Stimulated activated CD8-positive, alpha-beta memory T cell treated with anti-CD3 and anti-CD28 coated beads, Interleukin-12 subunit alpha, Interleukin-12 subunit beta, amount 100 ng/mL, for 24 hours (primary cell): ENCODE results near the gene KLC3.
"Not testable (repeated sequence)": the region's sequence is repeated elsewhere in the genome, so short reads cannot be mapped to it uniquely, and the experiment has no call there.

Experiments
- DNase-seq: peaks from one replicate; pipeline ENCODE4 v3.0.0-alpha.2; 2020; ENCODE audit errors: extremely low read depth

KLC3 gene

DNA sequence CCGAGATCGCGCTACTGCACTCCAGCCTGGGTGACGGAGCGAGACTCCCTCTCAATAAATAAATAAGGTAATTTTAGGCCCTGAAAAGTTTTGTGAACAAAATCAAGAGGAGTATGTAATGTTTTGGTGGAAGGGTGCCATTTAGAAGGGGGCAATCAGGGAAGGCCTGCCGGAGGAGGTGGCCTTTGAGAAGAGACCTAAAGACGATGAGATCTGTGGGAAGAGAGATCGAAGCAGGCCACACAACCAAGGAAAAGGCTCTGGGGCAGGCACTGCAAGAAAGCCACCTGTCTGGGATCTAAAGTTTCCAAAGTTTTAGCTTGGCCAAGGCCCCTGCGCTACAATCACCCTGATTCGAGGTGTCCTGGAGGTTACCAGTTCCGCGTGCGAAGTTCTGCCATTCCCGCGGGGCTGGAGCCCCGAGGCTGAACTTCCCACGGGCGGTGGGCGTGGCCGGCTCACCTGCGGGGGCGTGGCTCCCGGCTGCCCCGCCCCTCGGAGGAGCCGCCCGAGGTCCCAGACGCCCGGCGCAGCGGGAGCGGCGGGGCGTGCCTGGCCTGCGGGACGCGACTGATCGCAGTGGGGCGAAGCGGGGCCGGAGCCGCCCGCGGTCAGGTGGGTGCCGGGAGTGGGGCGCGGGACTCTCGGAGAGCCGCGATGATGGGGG, at the start of gene KLC3:
KLC3 (plus strand) TSS at position 519 of the 667 bp plus-strand sequence. CDS start 4,792 bp downstream, outside the sequence.
- no peak for DNase-seq

DNA sequence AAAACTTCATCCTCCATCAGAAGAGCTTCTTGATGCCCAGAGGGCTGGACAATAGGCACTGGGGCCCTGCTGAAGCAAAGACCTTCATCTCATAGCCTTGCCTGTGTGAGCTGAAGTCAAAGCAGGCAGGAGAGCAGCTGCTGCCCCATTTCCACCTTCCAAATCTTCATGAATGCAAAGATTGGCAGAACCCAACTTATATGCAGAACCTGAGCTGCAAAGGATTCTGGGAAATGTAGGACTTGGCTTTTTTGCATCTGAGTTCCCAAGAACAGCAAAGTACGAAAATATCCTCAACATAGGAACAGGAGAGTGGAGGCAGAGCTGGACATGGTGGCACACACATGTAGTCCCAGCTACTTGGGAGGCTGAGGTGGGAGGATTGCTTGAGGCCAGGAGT, 48.7 kb upstream of the KLC3 start:
- DNase-seq = no peak

DNA sequence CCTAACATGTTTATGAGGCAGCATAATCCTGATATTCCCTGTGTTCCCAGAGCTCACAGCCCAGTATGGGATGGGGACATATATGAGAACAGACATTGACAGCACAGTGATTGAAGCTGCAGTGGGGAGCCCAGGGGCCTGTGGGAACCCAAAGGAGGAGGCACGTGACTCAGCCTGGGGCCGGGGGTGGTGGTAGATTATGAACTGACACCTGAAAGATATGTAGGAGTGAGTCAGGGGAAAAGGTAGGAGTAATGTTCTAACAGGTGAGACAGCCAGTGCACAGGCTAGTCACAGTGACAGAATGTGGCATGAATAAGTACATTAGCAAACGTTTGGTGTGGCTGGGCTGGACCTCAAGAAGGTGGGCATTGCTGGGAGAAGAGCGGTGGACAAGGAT, 46.9 kb upstream of the KLC3 start:
- DNase-seq = no peak

DNA sequence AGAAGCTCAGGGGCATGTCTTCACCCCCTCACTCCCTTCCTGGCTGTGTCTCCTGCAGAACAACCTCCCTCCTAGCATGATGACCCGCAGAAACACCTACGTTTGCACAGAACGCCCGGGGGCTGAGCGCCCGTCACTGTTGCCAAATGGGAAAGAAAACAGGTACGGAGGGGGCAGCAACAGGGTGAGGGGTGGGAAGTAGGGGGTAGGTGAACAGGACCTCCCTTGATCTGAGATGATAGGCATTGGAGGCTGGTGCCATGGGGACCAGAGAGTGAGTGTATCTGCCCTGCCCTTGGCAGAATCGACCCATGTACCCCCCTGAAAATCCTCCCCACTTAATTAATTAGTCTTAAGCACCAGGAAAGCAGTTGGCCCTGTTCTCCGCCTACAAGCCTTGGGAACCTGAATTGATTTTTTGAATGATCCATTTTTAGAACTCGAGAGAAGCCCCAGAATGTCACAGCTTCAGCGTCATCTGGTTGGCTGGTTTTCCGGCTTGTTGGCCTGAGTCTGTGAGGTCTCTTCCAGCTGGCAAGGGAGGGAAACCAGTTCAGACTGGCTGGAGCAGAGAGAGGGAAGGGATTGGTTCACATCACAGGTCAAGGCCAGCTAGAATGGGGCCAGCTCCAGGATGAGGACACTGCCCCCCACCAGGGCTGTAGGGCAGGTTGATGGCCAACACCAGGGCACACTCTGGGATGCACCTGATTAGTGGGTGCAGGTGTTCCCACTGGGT, 46.1 kb upstream of the KLC3 start:
- no peak for DNase-seq

DNA sequence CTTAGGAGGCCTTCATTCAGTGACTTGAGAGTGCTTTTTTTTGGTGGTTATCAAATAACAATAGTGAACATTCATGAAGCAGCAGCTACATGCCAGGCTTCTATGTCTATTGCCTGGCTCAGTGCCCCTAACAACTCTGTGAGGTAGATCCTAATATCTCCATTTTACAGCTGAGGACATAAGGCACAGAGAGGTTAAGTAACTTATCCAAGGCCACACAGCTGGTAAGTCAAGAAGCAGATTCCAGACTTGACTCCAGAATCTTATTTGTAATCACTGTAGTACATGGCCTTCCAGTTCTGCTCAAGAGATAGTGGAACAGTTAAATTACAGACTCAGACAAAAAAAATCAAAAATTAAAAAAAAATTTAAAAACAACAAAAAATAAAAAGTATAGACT, 44.7 kb upstream of the KLC3 start:
- no peak for DNase-seq

DNA sequence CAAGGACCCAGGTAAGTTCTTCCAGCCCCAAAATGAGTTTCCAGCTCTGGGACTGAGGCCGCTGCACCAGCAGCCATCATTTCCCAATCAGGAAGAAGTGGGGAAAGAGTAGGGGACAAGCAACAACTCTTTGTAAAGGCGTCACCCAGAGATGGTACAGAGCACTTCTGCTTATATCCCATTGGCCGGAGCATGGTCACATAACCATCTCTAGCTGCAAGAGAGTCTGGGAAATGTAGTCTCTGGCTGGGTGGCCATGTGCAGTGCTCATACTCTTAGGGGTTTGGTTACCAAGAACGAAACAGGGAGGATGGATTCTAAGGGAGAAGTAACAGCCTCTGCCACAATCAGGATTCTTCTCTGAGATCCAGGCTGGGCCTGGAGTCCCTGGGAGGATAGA, 44.2 kb upstream of the KLC3 start:
- no peak for DNase-seq

DNA sequence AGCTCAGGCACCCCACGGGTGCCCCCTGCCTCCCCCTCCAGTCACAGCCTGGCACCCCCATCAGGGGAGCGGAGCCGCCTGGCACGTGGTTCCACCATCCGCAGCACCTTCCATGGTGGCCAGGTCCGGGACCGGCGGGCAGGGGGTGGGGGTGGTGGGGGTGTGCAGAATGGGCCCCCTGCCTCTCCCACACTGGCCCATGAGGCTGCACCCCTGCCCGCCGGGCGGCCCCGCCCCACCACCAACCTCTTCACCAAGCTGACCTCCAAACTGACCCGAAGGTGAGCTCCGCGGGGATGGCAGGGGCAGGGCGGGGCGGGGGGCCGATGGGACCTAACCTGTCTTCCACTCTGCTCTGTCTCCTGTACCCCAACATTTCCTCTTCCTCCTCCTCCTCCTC, 42.9 kb upstream of the KLC3 start:
- no peak for DNase-seq

DNA sequence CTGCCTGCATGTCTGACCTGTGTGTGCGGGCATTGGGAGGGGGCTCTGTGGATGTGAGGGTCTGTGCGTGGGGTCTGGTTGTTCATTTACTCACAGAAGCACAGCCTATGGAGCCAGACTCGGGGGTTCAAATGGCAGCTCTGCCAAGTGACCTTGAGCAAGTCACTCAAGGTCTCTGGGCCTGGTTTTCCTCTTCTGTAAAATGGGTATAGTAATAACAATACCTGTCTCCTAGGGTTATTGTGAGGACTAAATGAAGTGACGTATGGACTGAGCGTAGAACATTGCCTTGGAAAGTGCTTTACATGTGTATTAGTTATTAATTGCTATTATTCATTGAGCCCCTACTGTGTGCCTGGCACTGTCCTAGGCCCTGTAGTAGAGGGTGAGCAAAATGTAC, 42.3 kb upstream of the KLC3 start:
- no peak for DNase-seq

DNA sequence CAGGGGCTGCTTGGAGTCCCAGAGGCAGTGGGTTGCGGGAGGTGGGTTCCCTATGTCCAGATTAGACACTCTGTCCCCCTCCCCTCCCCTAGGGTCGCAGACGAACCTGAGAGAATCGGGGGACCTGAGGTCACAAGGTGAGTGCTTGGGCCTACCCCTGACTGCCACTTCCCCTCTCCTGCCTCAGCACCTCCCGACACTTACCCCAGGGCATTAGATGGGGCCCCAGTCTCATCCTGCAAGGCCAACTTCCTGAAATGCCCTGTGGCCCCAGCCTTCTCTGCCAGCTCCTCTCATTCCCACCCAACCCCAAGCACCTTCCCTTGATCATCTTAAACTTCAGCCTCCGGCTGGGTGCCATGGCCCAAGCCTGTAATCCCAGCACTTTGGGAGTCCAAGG, 40.8 kb upstream of the KLC3 start:
- DNase-seq = no peak

DNA sequence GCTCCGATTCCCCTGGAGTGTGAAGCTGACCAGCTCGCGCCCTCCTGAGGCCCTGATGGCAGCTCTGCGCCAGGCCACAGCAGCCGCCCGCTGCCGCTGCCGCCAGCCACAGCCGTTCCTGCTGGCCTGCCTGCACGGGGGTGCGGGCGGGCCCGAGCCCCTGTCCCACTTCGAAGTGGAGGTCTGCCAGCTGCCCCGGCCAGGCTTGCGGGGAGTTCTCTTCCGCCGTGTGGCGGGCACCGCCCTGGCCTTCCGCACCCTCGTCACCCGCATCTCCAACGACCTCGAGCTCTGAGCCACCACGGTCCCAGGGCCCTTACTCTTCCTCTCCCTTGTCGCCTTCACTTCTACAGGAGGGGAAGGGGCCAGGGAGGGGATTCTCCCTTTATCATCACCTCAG, 38.1 kb upstream of the KLC3 start:
- DNase-seq = no peak

DNA sequence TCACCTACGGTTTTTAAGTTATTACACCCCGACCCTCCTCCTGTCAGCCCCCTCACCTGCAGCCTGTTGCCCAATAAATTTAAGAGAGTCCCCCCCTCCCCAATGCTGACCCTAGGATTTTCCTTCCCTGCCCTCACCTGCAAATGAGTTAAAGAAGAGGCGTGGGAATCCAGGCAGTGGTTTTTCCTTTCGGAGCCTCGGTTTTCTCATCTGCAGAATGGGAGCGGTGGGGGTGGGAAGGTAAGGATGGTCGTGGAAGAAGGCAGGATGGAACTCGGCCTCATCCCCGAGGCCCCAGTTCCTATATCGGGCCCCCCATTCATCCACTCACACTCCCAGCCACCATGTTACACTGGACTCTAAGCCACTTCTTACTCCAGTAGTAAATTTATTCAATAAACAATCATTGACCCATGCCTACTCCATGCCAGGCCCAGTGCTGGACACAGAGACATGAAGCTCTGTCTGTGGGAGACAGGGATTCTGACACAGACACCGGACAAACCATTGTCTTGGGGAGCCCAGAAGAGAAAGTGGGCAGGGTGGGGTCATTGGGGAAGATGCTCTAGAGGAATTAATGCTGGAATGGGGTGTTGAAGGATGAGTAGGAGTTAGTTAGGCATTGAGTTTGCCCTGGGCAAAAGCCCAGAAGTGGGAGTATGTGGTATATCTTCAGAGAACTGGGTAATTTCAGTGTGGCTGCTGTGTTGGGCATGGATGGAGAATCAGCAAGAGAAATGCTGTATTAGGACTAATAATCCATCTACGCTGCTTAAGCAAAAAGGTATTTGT, 37.1 kb upstream of the KLC3 start:
- DNase-seq = no peak

DNA sequence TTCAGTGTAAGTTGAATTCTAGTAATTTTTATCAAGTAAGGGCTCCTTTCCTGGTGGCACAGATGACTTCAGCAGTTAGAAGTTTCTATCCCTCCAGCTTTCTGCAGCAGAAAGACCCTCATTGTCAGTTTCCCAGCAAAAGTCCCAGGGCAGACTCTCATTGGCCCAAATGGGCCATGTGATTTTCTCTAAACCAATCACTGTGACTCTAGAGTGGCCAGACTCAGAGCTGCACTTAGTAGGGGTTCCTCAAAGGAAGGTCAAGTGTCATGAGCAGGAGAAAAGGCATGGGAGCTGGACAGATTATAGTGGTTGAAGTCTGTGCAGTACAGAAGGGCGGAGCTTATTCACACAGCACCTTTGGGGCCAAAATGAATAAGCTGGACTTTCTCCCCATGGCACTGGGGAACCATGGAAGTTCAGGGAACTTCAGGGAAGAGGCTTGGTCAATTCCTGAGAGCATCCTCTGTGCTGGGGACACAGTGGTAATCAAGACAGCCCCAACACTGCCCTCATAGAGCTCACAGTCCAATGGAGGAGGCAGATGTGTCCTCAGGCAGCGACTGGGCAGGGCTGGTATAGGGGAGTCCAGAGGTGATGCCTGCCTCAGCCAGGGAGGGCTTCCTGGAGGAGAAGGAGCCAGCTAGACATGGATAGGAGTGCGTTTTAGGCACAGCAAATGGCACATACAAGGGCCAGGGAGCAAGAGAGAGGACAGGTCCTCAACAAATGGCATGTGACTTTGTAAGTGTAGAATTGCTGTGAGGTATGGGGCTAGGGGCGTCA, 36.2 kb upstream of the KLC3 start:
- no peak for DNase-seq

DNA sequence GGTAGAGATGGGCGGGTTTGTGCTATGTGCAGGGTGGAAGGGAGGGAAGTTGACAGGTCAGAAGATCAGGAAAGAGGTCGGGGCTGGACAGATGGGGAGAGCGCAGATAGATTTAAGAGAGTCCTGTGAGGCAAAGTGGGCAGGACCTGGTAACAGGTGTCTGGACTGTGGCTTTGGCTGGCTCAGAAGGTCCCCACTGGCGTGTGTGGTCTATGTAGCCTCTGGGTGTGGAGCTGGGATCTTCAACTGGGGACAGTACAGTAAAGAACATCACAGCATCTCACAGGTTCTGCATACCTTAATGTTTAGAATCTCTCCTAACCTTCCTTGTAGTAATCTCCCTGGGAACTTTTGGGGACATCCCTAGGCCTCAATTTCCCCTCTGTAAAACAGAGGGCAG, 35.5 kb upstream of the KLC3 start:
- no peak for DNase-seq

DNA sequence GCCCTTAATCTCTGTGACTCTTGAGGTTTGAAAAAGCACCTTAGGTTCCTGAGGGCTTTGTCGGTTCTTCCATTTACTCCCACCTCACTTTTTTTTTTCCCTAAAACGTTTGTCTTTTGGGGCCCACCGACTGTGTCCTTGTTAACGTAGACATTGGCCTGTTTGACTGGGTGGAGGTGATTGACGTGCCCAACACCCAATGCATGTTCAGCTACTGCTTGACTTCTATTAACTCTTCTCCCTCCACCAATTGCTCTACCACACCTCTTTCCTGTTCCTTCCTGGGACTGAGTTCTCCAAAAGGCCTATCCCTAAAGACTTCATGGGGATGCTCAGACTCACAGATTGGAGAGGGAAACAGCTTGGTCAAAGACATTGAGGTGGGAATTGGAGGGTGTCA, 35.1 kb upstream of the KLC3 start:
- no peak for DNase-seq

DNA sequence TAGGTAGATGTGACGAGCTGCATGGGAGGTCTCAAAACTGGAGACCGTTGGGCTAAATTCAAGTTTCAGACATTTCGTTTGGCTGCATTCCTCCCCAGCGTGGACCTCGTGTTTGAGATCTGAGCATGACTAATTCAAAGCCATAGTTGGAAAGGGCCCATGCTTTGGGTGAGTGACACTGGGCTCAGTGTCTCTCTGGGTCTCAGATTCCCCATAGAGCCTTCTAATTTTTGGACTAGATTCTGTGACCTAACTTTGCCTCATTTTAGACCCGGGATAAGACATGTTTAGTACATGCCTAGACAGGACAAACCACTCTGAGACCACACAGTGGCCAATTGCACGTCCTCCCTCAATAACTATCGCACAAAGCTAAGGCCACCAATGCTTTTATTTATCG, 34.5 kb upstream of the KLC3 start:
- DNase-seq = no peak

DNA sequence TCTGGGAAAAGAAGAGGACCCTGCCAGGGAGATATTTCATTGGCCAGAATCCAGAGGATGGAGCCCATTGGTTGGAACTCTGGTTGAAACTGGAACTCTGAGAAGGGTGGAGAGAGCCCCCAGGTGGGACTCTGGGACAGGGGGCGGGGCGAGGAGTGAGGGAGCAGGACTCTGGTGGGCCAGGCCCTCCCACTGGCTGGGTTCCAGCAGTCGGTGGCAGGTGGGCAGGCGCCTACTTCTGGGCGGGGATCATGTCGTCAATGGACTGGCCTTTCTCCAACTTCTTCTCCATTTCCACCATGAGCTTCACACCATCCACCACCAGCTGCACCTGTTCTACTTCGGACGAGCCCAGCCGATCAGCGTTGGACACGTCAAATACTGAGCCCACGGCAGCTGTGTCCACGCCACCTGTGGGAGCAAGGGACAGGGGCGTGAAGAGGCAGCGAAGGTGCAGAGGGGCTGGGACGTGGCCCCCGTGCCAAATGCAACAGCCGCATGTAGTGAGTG, 34.0 kb upstream of the KLC3 start:
- DNase-seq = no peak

DNA sequence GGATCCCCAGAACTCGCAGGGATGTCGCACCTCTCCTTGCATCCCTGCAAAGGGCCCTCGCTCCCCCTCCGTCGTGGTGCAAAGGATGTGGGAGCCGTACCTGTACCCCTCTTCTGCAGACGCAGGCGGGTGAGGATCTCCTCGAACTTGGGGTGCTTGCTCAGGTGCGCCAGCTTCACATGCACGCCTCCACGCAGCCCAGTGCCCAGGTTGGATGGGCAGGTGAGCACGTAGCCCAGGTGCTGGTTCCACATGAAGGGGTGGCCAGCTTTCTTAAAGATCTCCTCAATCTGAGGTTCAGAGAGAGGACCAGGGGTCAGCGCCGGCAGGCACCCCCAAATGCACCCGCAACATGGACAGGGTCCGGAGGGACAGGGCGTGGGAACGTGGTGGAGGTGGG, 33.2 kb upstream of the KLC3 start:
- no peak for DNase-seq

DNA sequence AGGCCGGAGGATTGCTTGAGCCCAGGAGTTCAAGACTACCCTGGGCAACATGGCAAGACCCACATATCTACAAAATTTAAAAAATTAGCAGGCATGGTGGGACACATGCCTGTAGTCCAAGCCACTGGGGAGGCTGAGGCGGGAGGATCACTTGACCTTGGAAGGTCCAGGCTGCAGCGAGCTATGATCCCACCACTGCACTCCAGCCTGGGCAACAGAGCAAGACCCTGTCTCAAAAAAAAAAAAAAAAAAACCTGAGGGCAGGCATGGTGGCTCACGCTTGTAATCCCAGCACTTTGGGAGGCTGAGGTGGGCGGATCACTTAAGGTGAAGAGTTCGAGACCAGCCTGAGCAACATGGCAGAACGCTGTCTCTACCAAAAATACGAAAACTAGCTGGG, 31.2 kb upstream of the KLC3 start:
- DNase-seq = not testable (repeated sequence)

DNA sequence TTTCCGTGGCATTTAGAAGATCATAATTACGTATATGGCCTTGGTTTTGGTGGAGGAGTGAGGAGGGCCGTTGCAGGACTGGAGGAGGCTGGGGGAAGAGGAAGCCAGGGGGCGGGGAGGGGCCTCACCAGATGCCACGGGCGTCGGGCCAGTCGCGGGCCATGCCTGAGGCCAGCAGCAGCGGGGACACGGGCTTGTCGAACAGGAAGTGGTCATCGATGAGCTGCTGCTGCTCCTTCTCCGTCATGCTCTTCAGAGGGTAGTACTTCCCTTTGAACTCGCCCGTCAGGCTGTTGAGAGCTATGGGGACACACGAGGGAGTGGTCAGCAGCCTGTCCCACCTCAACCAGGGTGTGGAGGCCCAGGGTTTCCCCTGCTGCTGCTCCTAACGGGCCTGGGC, 28.9 kb upstream of the KLC3 start:
- DNase-seq = no peak

DNA sequence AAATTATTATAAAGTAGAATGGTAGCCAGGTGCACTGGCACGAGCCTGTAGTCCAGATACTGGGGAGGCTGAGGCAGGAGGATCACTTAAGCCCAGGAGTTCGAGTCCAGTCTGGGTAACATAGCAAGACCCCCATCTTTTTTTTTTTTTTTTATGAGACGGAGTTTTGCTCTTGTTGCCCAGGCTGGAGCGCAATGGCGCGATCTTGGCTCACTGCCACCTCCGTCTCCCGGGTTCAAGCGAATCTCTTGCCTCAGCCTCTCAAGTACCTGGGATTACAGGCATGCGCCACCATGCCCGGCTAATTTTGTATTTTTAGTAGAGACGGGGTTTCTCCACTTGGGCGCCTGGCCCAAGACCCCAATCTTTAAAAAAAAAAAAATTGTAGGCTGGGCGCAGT, 28.3 kb upstream of the KLC3 start:
- not testable (repeated sequence) for DNase-seq

DNA sequence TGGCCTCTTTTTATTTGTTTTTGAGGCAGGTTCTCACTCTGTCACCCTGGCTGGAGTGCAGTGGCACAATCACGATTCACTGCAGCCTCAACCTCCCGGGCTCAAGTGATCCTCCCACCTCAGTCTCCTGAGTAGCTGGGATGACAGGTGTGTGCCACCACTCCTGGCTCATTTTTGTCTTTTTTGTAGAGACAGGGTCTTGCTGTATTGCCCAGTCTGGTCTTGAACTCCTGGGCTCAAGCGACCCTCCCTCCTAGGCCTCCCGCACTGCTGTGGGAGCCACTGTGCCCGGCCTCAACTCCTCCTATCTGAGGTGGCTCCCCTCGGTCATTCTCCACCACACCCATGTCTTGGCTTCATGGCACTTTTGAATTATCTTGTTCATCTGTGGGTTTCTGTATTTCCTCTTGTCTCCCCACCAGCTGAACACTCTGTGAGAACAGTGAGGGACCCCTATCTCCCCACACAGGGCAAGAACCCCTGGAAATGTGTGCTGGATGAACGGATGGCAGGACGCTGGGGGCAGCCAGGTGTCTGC, 25.8 kb upstream of the KLC3 start:
- DNase-seq = no peak

DNA sequence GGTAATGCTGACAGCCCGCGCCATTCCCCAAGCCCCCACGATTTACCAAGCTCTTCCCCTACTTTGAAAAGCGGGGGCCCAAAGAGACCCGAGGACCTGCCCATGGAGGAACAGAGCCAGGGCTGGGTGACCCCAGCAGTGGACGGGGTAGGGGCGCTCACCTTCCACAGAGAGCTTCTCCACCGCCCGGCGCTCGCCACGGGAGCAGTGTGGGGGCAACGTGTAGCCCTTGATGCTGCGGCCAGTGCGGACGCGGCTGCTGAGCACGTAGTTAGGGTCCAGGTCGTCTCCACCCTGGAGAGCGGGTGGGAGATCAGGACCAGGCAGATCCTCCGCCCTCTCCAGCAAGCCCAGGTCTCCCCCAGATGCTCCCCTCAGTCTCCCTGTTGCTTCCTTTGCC, 25.2 kb upstream of the KLC3 start:
- DNase-seq = no peak
